K562 (cell line): ENCODE measurements around the gene HNRNPLL. TPM values are rescaled to one million over a fixed set of nuclear protein-coding genes. Genes with fewer than 3 reads are reported as not detected.

Source experiments
- ATAC-seq: fragments of 200-7000 bp; cut with Tn5 transposase; 3 replicates; pipeline ENCODE4 v1.9.1; 2020; ENCODE audit warnings: moderate library complexity
- BruUV-seq: library from RNA; stranded (reverse); fragments of 400-500 nt; replicated peaks from 2 replicates; lab custom pipeline; 2021; lab: Mats Ljungman, UMichigan
- CTCF ChIA-PET: fragments of 300-600 bp; formaldehyde crosslinking; extraction: SDS; loops from one replicate; lab custom pipeline; 2021; ENCODE audit warnings: low intra/inter-chr PET ratio; lab: Yijun Ruan, JAX
- POLR2A ChIA-PET: fragments of 300-600, 350-650 bp; sonication (Branson Sonifier 250); formaldehyde crosslinking; extraction: SDS; loops from one replicate; lab custom pipeline; 2021; ENCODE audit warnings: antibody characterized with exemption, inconsistent platforms; lab: Yijun Ruan, JAX
- DNase-seq, 4 experiments: peaks; one replicate each; pipeline versions ENCODE4 v3.0.0 to v3.0.0-alpha.2; 2011 to 2018; ENCODE audit warnings: low spot score in 3 of 4, mixed read lengths in 3 of 4; ENCODE audit errors: extremely low read depth in 1 of 4
- FAIRE-seq: peaks from 2 replicates; lab custom pipeline; 2011; peaks lifted over from hg19 to GRCh38; lab: Jason Lieb, UNC
- H2AFZ ChIP-seq: 2 replicates; pipeline ENCODE4 v1.6.0; 2011; ENCODE audit warnings: low read depth, low read length, control low read depth, inconsistent platforms
- H3K27ac ChIP-seq: fragments of 200-600 bp; 3 replicates; pipeline ENCODE4 v1.8.0; 2011; ENCODE audit warnings: low read depth, mild to moderate bottlenecking, control low read depth, inconsistent platforms, low read length, moderate library complexity, mixed read lengths; ENCODE audit errors: extremely low read depth
- H3K27me3 ChIP-seq, 2 experiments: fragments of 300-600 bp in 1 of 2; 2 replicates in 1 of 2; 3 replicates in 1 of 2; pipeline versions ENCODE4 v1.6.0 to v1.8.0; 2011; ENCODE audit warnings: inconsistent platforms in 2 of 2, low read length in 2 of 2, mild to moderate bottlenecking in 1 of 2, mixed read lengths in 1 of 2, moderate library complexity in 1 of 2; ENCODE audit not compliant: control insufficient read depth in 2 of 2, insufficient read depth in 2 of 2
- H3K36me3 ChIP-seq: fragments of 300-600 bp; 3 replicates; pipeline ENCODE4 v1.8.0; 2011; ENCODE audit warnings: mild to moderate bottlenecking, low read length, inconsistent platforms; ENCODE audit not compliant: control insufficient read depth, insufficient read depth
- H3K4me1 ChIP-seq, 2 experiments: fragments of 200-600 bp in 1 of 2; replicated peaks in 1 of 2; 2 replicates in 1 of 2; 3 replicates in 1 of 2; pipeline versions ENCODE4 v1.5.1 to v1.8.0; 2011; ENCODE audit warnings: inconsistent platforms in 2 of 2, low read length in 2 of 2, mild to moderate bottlenecking in 1 of 2, mixed read lengths in 1 of 2, moderate library complexity in 1 of 2; ENCODE audit not compliant: control insufficient read depth in 2 of 2, insufficient read depth in 2 of 2
- H3K4me2 ChIP-seq: 2 replicates; pipeline ENCODE4 v1.6.1; 2011; ENCODE audit warnings: low read length, control low read depth, inconsistent platforms, mixed read lengths; ENCODE audit not compliant: insufficient read depth
- H3K4me3 ChIP-seq: fragments of 200-600 bp; sonication (generic), shearing (Covaris generic); 2 replicates; pipeline ENCODE4 v1.5.1; 2016; ENCODE audit warnings: control low read depth, inconsistent platforms
- H3K79me2 ChIP-seq: fragments of 200-600 bp; 3 replicates; pipeline ENCODE4 v1.8.0; 2011; ENCODE audit warnings: low read length, inconsistent platforms; ENCODE audit not compliant: control insufficient read depth, insufficient read depth
- H3K9ac ChIP-seq, 2 experiments: 2 replicates each; pipeline versions ENCODE4 v1.6.0 to v1.6.1; 2011; ENCODE audit warnings: low read depth in 2 of 2, low read length in 2 of 2, control low read depth in 1 of 2, inconsistent platforms in 1 of 2, mild to moderate bottlenecking in 1 of 2, mixed read lengths in 1 of 2; ENCODE audit not compliant: insufficient read depth in 1 of 2
- H3K9me1 ChIP-seq: one replicate; pipeline ENCODE4 v1.6.0; 2011; ENCODE audit warnings: inconsistent platforms, mild to moderate bottlenecking, low read length, moderate library complexity; ENCODE audit not compliant: control insufficient read depth, insufficient read depth
- H3K9me3 ChIP-seq: replicated peaks from 2 replicates; pipeline ENCODE4 v1.5.1; 2011; ENCODE audit warnings: low read depth, low read length, inconsistent platforms; ENCODE audit not compliant: control insufficient read depth, insufficient read depth
- H4K20me1 ChIP-seq: replicated peaks from 2 replicates; pipeline ENCODE4 v1.6.1; 2011; ENCODE audit warnings: low read length, inconsistent platforms, mixed read lengths; ENCODE audit not compliant: control insufficient read depth, insufficient read depth
- HLTF ChIP-seq: fragments of 450-650 bp; IDR thresholded peaks from 2 replicates; pipeline ENCODE4 v1.6.1; 2016
- ID3 ChIP-seq, 2 experiments: fragments of 250-450 bp in 1 of 2; fragments of 450-650 bp in 1 of 2; sonication (Bioruptor Pico) in 1 of 2; IDR thresholded peaks; 2 replicates each; pipeline versions ENCODE4 v1.6.1 to v1.8.0; 2016 to 2021; ENCODE audit warnings: mild to moderate bottlenecking in 2 of 2, moderate library complexity in 2 of 2, missing compliant biosample characterization in 1 of 2, missing genetic modification characterization in 1 of 2
- MYNN ChIP-seq, 2 experiments: sonication (generic); formaldehyde crosslinking in 1 of 2; IDR thresholded peaks; 2 replicates each; pipeline versions ENCODE4 v1.5.0 to v1.6.1; 2016 to 2020; ENCODE audit warnings: antibody characterized with exemption in 1 of 2, missing genetic modification reagents in 1 of 2
- SMC3 ChIP-seq: conservative IDR thresholded peaks from 2 replicates; pipeline ENCODE4 v1.6.1; 2011; ENCODE audit warnings: low read depth, low read length, improper control_type of control experiment; ENCODE audit not compliant: insufficient read depth
- ZNF512 ChIP-seq: IDR thresholded peaks from 2 replicates; pipeline ENCODE4 v1.6.1; 2016; ENCODE audit warnings: missing genetic modification characterization, missing compliant biosample characterization
- WGBS: fragments of 100-300 bp; shearing (Covaris generic); methylation state at CpG from one replicate; pipeline ENCODE4 v1.1.6; 2016; ENCODE audit warnings: low coverage, mixed read lengths; ENCODE audit not compliant: insufficient coverage; ENCODE audit errors: missing lambda C conversion rate; 5-methylcytosine and 5-hydroxymethylcytosine counted together
- in situ Hi-C: fragments of 300-500 bp; cut with MboI; formaldehyde crosslinking; loops from 4 replicates; pipeline ENCODE4 v1.15.0; 2018; ENCODE audit warnings: inconsistent platforms, mixed read lengths
- intact Hi-C: fragments of 100-400 bp; cut with micrococcal nuclease; formaldehyde crosslinking; loops from 2 replicates; pipeline ENCODE4 v1.14.2; 2022
- polyA plus RNA-seq, 8 experiments: library from polyadenylated mRNA; depleted of rRNA in 4 of 8; stranded (reverse) in 5 of 8; unstranded in 3 of 8; fragments of >200 nt; fragmentation: Nextera tagmentation in 2 of 8; fragmentation: Illumina TruSeq in 1 of 8; extraction: Ambion mirVana in 2 of 8; extraction: Trizol in 1 of 8; gene quantifications; 2 replicates each; pipeline versions ENCODE4 v1.2.1 to v1.2.3, GENCODE V29; 2011 to 2014; ENCODE audit warnings: inconsistent platforms in 1 of 8, missing spikeins in 1 of 8
- total RNA-seq, 7 experiments: library from RNA; depleted of rRNA in 6 of 7; stranded (reverse); fragments of >200 nt in 6 of 7; fragmentation: Illumina TruSeq in 2 of 7; extraction: Trizol in 2 of 7; gene quantifications; 2 replicates each; pipeline versions ENCODE4 v1.2.1 to v1.2.3, GENCODE V29; 2011 to 2021; ENCODE audit warnings: low replicate concordance in 1 of 7

HNRNPLL gene
- total and polyA plus RNA-seq, 9 of the 15 experiments (the other 6 are each of a cell fraction or from before 2014, with no cell fraction given), result 19.8 to 135 (median 57.8) TPM

- FAIRE-seq (no peak), DNase-seq (no peak)
- POLR2A ChIA-PET, result interaction anchor here (0.6 to 1.2 kb wide), 3 partner anchors 8 to 22 kb away, joined by 3 to 4 read pairs (median 3); no protein-coding TSS in a partner anchor
- peaks cover 0 to 5% of the 10 kb centered on the region in 2 experiments; a peak in 3 of 5 replicates for H3K4me1 ChIP-seq
- H3K36me3 ChIP-seq, result no peaks in the 10 kb centered on the region
- no TSS peak for BruUV-seq
- no peaks in the 10 kb centered on the region for H4K20me1 ChIP-seq
- no peak overlapping the region for H3K27ac ChIP-seq
- in situ Hi-C loops, result no loop called here
- no peak for TF ChIP-seq ID3 (CRISPR knock-in tag; IDR thresholded peaks at IDR 0.05)
- no peak for TF ChIP-seq ID3 (tag; IDR thresholded peaks at IDR 0.05)
- TF ChIP-seq MYNN (IDR thresholded peaks at IDR 0.05), result no peak
- no peak for TF ChIP-seq MYNN (CRISPR knock-in tag; IDR thresholded peaks at IDR 0.05)
- TF ChIP-seq HLTF, result 0 out of 2 replicates have a peak, but pooled peaks have one; percentile 24
- peak; percentile 52 for TF ChIP-seq ZNF512 (tag)
- TF ChIP-seq SMC3, result no peak
- TF ChIP-seq, all 486 proteins: peak for 2
- intact Hi-C loops, result no loop called here
- ATAC-seq, result no peak
- H3K27me3 ChIP-seq, result 0 out of 5 replicates have a peak, but pooled peaks cover 0 to under 1% of the 10 kb centered on the region in 2 experiments
- 48% methylated on average over 5 of the region's 5 CpGs for WGBS
- peak overlapping the region; percentile 64; the same call in 1 of the 2 replicates for H2AFZ ChIP-seq
- H3K9me3 ChIP-seq, result no peaks in the 10 kb centered on the region
- 0 out of 4 replicates have a peak overlapping the region, but pooled peaks of 1 of the 2 experiments have one; percentile 71 for H3K9ac ChIP-seq
- H3K4me3 ChIP-seq, result peak overlapping the region; percentile 22; the same call in 1 of the 2 replicates
- peak overlapping the region; percentile 45 for H3K4me2 ChIP-seq
- H3K79me2 ChIP-seq, result no peaks in the 10 kb centered on the region
- H3K9me1 ChIP-seq, result no peaks in the 10 kb centered on the region
- CTCF ChIA-PET, result no interaction called here
Observed at GRCh38 chr2:38527338-38528007, 75.3 kb downstream of the HNRNPLL start.
